Gastrocnemius medialis (tissue), 4 donors: Measurements from ENCODE around the gene SPOUT1.

ENCODE experiments used
- POLR2A ChIP-seq, 2 donors: fragments of 450-650 bp; IDR thresholded peaks; one replicate each; pipeline ENCODE4 v1.6.1; 2017; ENCODE audit warnings: antibody characterized with exemption in 2 of 2, mild to moderate bottlenecking in 2 of 2, moderate library complexity in 2 of 2
- TF ChIP-seq, protein P1 (sequence below), 5 experiments: fragments of 450-650 bp in 3 of 5; fragments of 200-600 bp in 2 of 5; sonication (generic) in 2 of 5; IDR thresholded peaks in 4 of 5; conservative IDR thresholded peaks in 1 of 5; 1 replicate in 4 of 5; 2 replicates in 1 of 5; pipeline ENCODE4 v1.5.1; 2016 to 2019; ENCODE audit warnings: antibody characterized with exemption in 5 of 5, mild to moderate bottlenecking in 3 of 5, moderate library complexity in 3 of 5

GRCh38 chr9:128782669-128783068, 46.9 kb downstream of the SPOUT1 start:
- TF ChIP-seq, protein P1, sequence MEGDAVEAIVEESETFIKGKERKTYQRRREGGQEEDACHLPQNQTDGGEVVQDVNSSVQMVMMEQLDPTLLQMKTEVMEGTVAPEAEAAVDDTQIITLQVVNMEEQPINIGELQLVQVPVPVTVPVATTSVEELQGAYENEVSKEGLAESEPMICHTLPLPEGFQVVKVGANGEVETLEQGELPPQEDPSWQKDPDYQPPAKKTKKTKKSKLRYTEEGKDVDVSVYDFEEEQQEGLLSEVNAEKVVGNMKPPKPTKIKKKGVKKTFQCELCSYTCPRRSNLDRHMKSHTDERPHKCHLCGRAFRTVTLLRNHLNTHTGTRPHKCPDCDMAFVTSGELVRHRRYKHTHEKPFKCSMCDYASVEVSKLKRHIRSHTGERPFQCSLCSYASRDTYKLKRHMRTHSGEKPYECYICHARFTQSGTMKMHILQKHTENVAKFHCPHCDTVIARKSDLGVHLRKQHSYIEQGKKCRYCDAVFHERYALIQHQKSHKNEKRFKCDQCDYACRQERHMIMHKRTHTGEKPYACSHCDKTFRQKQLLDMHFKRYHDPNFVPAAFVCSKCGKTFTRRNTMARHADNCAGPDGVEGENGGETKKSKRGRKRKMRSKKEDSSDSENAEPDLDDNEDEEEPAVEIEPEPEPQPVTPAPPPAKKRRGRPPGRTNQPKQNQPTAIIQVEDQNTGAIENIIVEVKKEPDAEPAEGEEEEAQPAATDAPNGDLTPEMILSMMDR (IDR thresholded peaks at IDR 0.05 in 4 of 5, conservative IDR thresholded peaks at IDR 0.05 in 1 of 5) = no peak
- no peak for TF ChIP-seq POLR2A (IDR thresholded peaks at IDR 0.05)
